Esophagus squamous epithelium (tissue), 4 donors: ENCODE data around the gene GNG12.

Source experiments
- CTCF ChIP-seq, 6 experiments: fragments of 450-650 bp in 4 of 6; fragments of 200-600 bp in 2 of 6; sonication (generic) in 2 of 6; IDR thresholded peaks; one replicate each; pipeline ENCODE4 v1.5.1; 2016 to 2019; ENCODE audit warnings: antibody characterized with exemption in 6 of 6, mild to moderate bottlenecking in 4 of 6, moderate library complexity in 4 of 6
- POLR2A ChIP-seq, 4 donors: fragments of 450-650 bp; IDR thresholded peaks; one replicate each; pipeline ENCODE4 v1.6.1; 2017; ENCODE audit warnings: antibody characterized with exemption in 4 of 4, mild to moderate bottlenecking in 4 of 4, moderate library complexity in 3 of 4

GRCh38 chr1:67680486-67680885, 152.8 kb downstream of the GNG12 start:
- no peak for TF ChIP-seq CTCF (IDR thresholded peaks at IDR 0.05)
- no peak for TF ChIP-seq POLR2A (IDR thresholded peaks at IDR 0.05)
